ENCODE data around the gene TTC12. TPM values are rescaled to one million over a fixed set of nuclear protein-coding genes. Genes with fewer than 3 reads are reported as not detected.

Gene TTC12
- total and polyA plus RNA-seq, 2 of the 4 experiments (the other 2 are of a cell fraction), result 10.0 to 14.7 TPM

- Histone ChIP-seq H3K4ac (ENCODE audit: low read depth, low read length) (no peak overlapping the region), H4K20me1 (ENCODE audit: insufficient read depth, low read length) (no peaks in the 10 kb centered on the region), H2AFZ (replicated peaks; ENCODE audit: low read length, poor library complexity) (no peak overlapping the region), H3K27ac (ENCODE audit: insufficient read depth, low read length) (no peak overlapping the region), H4K91ac (ENCODE audit: insufficient read depth, low read depth, low read length) (no peak overlapping the region), H3K4me2 (ENCODE audit: low read depth, low read length) (no peak overlapping the region), H3K27me3 (ENCODE audit: control insufficient read depth, insufficient read depth, low read length) (no peaks in the 10 kb centered on the region), H3K4me3 (ENCODE audit: insufficient read depth, low read depth, low read length) (no peak overlapping the region), H2BK5ac (ENCODE audit: low read depth, low read length, poor library complexity, severe bottlenecking) (no peak overlapping the region), H3K56ac (ENCODE audit: extremely low read depth, insufficient read depth, low read length) (no peak overlapping the region), H3K9me1 (ENCODE audit: insufficient read depth, low read length) (no peaks in the 10 kb centered on the region; the same call in 1 of the 2 replicates), H3K9ac (ENCODE audit: low read depth, low read length) (no peak overlapping the region), H3K79me1 (ENCODE audit: low read depth in 1 of 2, low read length in 2 of 2) (peaks cover 3 to 10% of the 10 kb centered on the region in 2 experiments; a peak in 2 of 4 replicates), H3K23ac (ENCODE audit: low read depth, low read length) (no peak overlapping the region), H3K18ac (ENCODE audit: low read depth, low read length) (no peak overlapping the region), H2BK15ac (ENCODE audit: low read depth, low read length) (no peak overlapping the region), H3K14ac (replicated peaks; ENCODE audit: low read depth, low read length) (no peak overlapping the region), H4K8ac (ENCODE audit: low read depth in 2 of 2, low read length in 2 of 2) (no peak overlapping the region), H2BK120ac (ENCODE audit: low read depth, low read length) (no peak overlapping the region), H4K5ac (ENCODE audit: low read depth, low read length) (no peak overlapping the region), H2AK5ac (ENCODE audit: low read depth, low read length) (no peak overlapping the region), H3K9me3 (ENCODE audit: control insufficient read depth, insufficient read depth, low read length) (no peaks in the 10 kb centered on the region), H2BK20ac (ENCODE audit: low read depth, low read length) (no peak overlapping the region), H3K4me1 (ENCODE audit: control insufficient read depth, insufficient read depth, low read length) (no peaks in the 10 kb centered on the region; the same call in none of the 2 replicates), H3K36me3 (ENCODE audit: control insufficient read depth, insufficient read depth, low read length) (no peaks in the 10 kb centered on the region), H2AK9ac (replicated peaks; ENCODE audit: low read depth, low read length, poor library complexity) (no peak overlapping the region)
- WGBS, 2 experiments (ENCODE audit: extremely low coverage in 2 of 2, insufficient read length in 1 of 2), result no CpG with 5 or more reads among the region's 6 CpGs
- POLR2A ChIA-PET (ENCODE audit: unreplicated experiment), result no interaction called here
- no TSS peak for BruUV-seq (replicated peaks)
- CTCF ChIA-PET, result interaction anchor here (2.8 kb wide), 1 partner anchor 415 kb away, joined by 7 read pairs; no protein-coding TSS in a partner anchor
- intact Hi-C loops (cut with micrococcal nuclease), result loop anchor here (2.0 kb wide), 2 partner anchors 25 to 415 kb away; no protein-coding TSS in a partner anchor
- in situ Hi-C loops (cut with MboI; ENCODE audit: low sequenced_read_pairs), result no loop called here
- dilution Hi-C loops (cut with HindIII; ENCODE audit: low sequenced_read_pairs, unreplicated experiment), result no loop called here
- TF ChIP-seq ELK1 (IDR thresholded peaks at IDR 0.05; ENCODE audit: borderline replicate concordance, low read depth, low read length) (no peak), RAD21 (IDR thresholded peaks at IDR 0.05; ENCODE audit: low read length) (no peak), RCOR1 (IDR thresholded peaks at IDR 0.05; ENCODE audit: insufficient replicate concordance, low read length) (no peak), SMC3 (IDR thresholded peaks at IDR 0.05; ENCODE audit: low read depth, low read length) (no peak), NFE2L2 (IDR thresholded peaks at IDR 0.05; ENCODE audit: low read depth, low read length) (no peak), MAFK (IDR thresholded peaks at IDR 0.05; ENCODE audit: low read depth, low read length) (no peak), MAZ (IDR thresholded peaks at IDR 0.05; ENCODE audit: borderline replicate concordance, low read depth, low read length) (no peak), BHLHE40 (IDR thresholded peaks at IDR 0.05; ENCODE audit: low read depth, low read length) (no peak), CEBPB (IDR thresholded peaks at IDR 0.05; ENCODE audit: low read depth, low read length) (no peak), RFX5 (IDR thresholded peaks at IDR 0.05; ENCODE audit: low read depth, low read length) (no peak), POLR2A (IDR thresholded peaks at IDR 0.05; ENCODE audit: low read depth, low read length) (no peak)
- TF ChIP-seq, protein P1, sequence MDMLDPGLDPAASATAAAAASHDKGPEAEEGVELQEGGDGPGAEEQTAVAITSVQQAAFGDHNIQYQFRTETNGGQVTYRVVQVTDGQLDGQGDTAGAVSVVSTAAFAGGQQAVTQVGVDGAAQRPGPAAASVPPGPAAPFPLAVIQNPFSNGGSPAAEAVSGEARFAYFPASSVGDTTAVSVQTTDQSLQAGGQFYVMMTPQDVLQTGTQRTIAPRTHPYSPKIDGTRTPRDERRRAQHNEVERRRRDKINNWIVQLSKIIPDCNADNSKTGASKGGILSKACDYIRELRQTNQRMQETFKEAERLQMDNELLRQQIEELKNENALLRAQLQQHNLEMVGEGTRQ (IDR thresholded peaks at IDR 0.05; ENCODE audit: low read depth, low read length), result no peak
- no peak for ATAC-seq (ENCODE audit: low read depth)
- DNase-seq, result no peak
Measured at GRCh38 chr11:113315811-113316210, 1.4 kb downstream of the TTC12 start.

All from IMR-90 (cell line).